Neural cell (in vitro differentiated cells): ENCODE measurements around the gene TPR. TPM values are rescaled to one million over a fixed set of nuclear protein-coding genes. Genes with fewer than 3 reads are reported as not detected.

Experiments used
- H2AFZ ChIP-seq: fragments of 200-600, 300-800 bp; sonication (generic), shearing (Covaris generic); 2 replicates; pipeline ENCODE4 v1.6.0; 2014; ENCODE audit warnings: low read depth, mild to moderate bottlenecking, antibody characterized with exemption, low read length, moderate library complexity
- H3F3A ChIP-seq: fragments of 200-600 bp; shearing (Covaris generic); 2 replicates; pipeline ENCODE4 v1.6.1; 2016; ENCODE audit warnings: mild to moderate bottlenecking, moderate library complexity, mixed read lengths, antibody characterized with exemption, low read length; ENCODE audit not compliant: insufficient read depth, poor library complexity, severe bottlenecking
- H3K27ac ChIP-seq: fragments of 200-600, 300-800 bp; sonication (generic), shearing (Covaris generic); 2 replicates; pipeline ENCODE4 v1.5.1; 2014; ENCODE audit warnings: mild to moderate bottlenecking, low read length, moderate library complexity
- H3K27me3 ChIP-seq: fragments of 300-800, 200-600 bp; sonication (generic), shearing (Covaris generic); 2 replicates; pipeline ENCODE4 v1.6.0; 2014; ENCODE audit warnings: mild to moderate bottlenecking, low read depth, low read length, moderate library complexity; ENCODE audit not compliant: insufficient read depth
- H3K36me3 ChIP-seq: fragments of 300-800, 200-600 bp; sonication (generic), shearing (Covaris generic); 2 replicates; pipeline ENCODE4 v1.5.1; 2014; ENCODE audit warnings: mild to moderate bottlenecking, antibody characterized with exemption, low read length, moderate library complexity; ENCODE audit not compliant: insufficient read depth
- H3K4me2 ChIP-seq: fragments of 300-800, 200-600 bp; sonication (generic), shearing (Covaris generic); 2 replicates; pipeline ENCODE4 v1.6.0; 2014; ENCODE audit warnings: mild to moderate bottlenecking, low read length
- H3K4me3 ChIP-seq: fragments of 300-800, 200-600 bp; sonication (generic), shearing (Covaris generic); 2 replicates; pipeline ENCODE4 v1.5.1; 2014; ENCODE audit warnings: mild to moderate bottlenecking, low read length, moderate library complexity
- H3K79me2 ChIP-seq: fragments of 200-600 bp; shearing (Covaris generic); replicated peaks from 2 replicates; pipeline ENCODE4 v1.6.0; 2014; ENCODE audit warnings: mild to moderate bottlenecking, low read length, moderate library complexity; ENCODE audit not compliant: insufficient read depth
- H3K9ac ChIP-seq: fragments of 300-800, 200-600 bp; sonication (generic), shearing (Covaris generic); 2 replicates; pipeline ENCODE4 v1.6.1; 2016; ENCODE audit warnings: mild to moderate bottlenecking, low read length, mixed read lengths
- H3K9me2 ChIP-seq: fragments of 200-600 bp; shearing (Covaris generic); 2 replicates; pipeline ENCODE4 v1.6.1; 2016; ENCODE audit warnings: mild to moderate bottlenecking, low read length, mixed read lengths; ENCODE audit not compliant: insufficient read depth
- H3K9me3 ChIP-seq: fragments of 200-600, 300-800 bp; sonication (generic), shearing (Covaris generic); 2 replicates; pipeline ENCODE4 v1.6.1; 2016; ENCODE audit warnings: mild to moderate bottlenecking, mixed run types, low read length, moderate library complexity, mixed read lengths
- H4K20me1 ChIP-seq: fragments of 200-600 bp; shearing (Covaris generic); 2 replicates; pipeline ENCODE4 v1.6.1; 2016; ENCODE audit warnings: mild to moderate bottlenecking, mixed run types; ENCODE audit not compliant: insufficient read depth
- CTCF ChIP-seq: fragments of 450-650 bp; IDR thresholded peaks from 2 replicates; pipeline ENCODE4 v1.5.1; 2014; ENCODE audit warnings: antibody characterized with exemption, mild to moderate bottlenecking, moderate library complexity; ENCODE audit not compliant: poor library complexity, severe bottlenecking
- EP300 ChIP-seq: fragments of 450-650 bp; conservative IDR thresholded peaks from 2 replicates; pipeline ENCODE4 v1.6.1; 2014; ENCODE audit warnings: antibody characterized with exemption, mild to moderate bottlenecking, moderate library complexity; ENCODE audit not compliant: poor library complexity, severe bottlenecking
- EZH2 ChIP-seq: fragments of 200-600, 300-800 bp; shearing (Covaris generic), sonication (generic); IDR thresholded peaks from 2 replicates; pipeline ENCODE4 v1.6.1; 2014; ENCODE audit warnings: antibody characterized with exemption, low read length, borderline replicate concordance, mild to moderate bottlenecking; ENCODE audit not compliant: insufficient read depth, poor library complexity, severe bottlenecking
- MXI1 ChIP-seq: fragments of 450-650 bp; conservative IDR thresholded peaks from 2 replicates; pipeline ENCODE4 v1.6.1; 2014; ENCODE audit warnings: antibody characterized with exemption, mild to moderate bottlenecking; ENCODE audit not compliant: poor library complexity, severe bottlenecking
- POLR2AphosphoS5 ChIP-seq: IDR thresholded peaks from 2 replicates; pipeline ENCODE4 v1.6.1; 2012
- RAD21 ChIP-seq: fragments of 450-650 bp; conservative IDR thresholded peaks from 2 replicates; pipeline ENCODE4 v1.6.1; 2014; ENCODE audit warnings: antibody characterized with exemption, mild to moderate bottlenecking, moderate library complexity
- REST ChIP-seq: IDR thresholded peaks from 2 replicates; pipeline ENCODE4 v1.6.1; 2012; ENCODE audit warnings: borderline replicate concordance
- SMC3 ChIP-seq: fragments of 450-650 bp; conservative IDR thresholded peaks from 2 replicates; pipeline ENCODE4 v1.6.1; 2014; ENCODE audit warnings: antibody characterized with exemption, mild to moderate bottlenecking, moderate library complexity; ENCODE audit not compliant: poor library complexity
- TAF1 ChIP-seq: IDR thresholded peaks from 2 replicates; pipeline ENCODE4 v1.6.1; 2012; ENCODE audit warnings: low read depth
- polyA plus RNA-seq: library from polyadenylated mRNA; depleted of rRNA; stranded (reverse); fragments of >200 nt; gene quantifications from 2 replicates; pipeline ENCODE4 v1.2.3, GENCODE V29; 2014

Gene TPR
- polyA plus RNA-seq, 1 donor from 2014 or later: 91.2 TPM

GRCh38 chr1:186327331-186327730 is 47.7 kb downstream of the TPR start:
- Histone ChIP-seq H3K27me3 (no peaks in the 10 kb centered on the region), H3K36me3 (peaks cover 21% of the 10 kb centered on the region)

GRCh38 chr1:186326009-186326408 is 49.0 kb downstream of the TPR start:
- Histone ChIP-seq H3K36me3 (peaks cover 23% of the 10 kb centered on the region), H3F3A (no peaks in the 10 kb centered on the region), H3K79me2 (no peaks in the 10 kb centered on the region), H3K27me3 (no peaks in the 10 kb centered on the region), H3K27ac (no peak overlapping the region), H2AFZ (no peak overlapping the region), H4K20me1 (no peaks in the 10 kb centered on the region), H3K9me2 (no peaks in the 10 kb centered on the region), H3K4me3 (no peak overlapping the region), H3K4me2 (no peak overlapping the region), H3K9me3 (no peaks in the 10 kb centered on the region), H3K9ac (no peak overlapping the region)
- TF ChIP-seq EP300 (no peak), REST (no peak), SMC3 (no peak), MXI1 (no peak), RAD21 (no peak)

More at GRCh38 chr1:186327331-186327730, 47.7 kb downstream of the TPR start:
- no peaks in the 10 kb centered on the region for H3K79me2 ChIP-seq
- H3K4me3 ChIP-seq: no peak overlapping the region
- H3K4me2 ChIP-seq: no peak overlapping the region
- H3F3A ChIP-seq: no peaks in the 10 kb centered on the region
- no peak for TF ChIP-seq EZH2
- no peak for TF ChIP-seq TAF1
- TF ChIP-seq CTCF: no peak
- no peak for TF ChIP-seq REST
- TF ChIP-seq SMC3: no peak
- TF ChIP-seq EP300: no peak
- TF ChIP-seq RAD21: no peak
- no peak for TF ChIP-seq MXI1
- TF ChIP-seq POLR2AphosphoS5: no peak
- H3K27ac ChIP-seq: no peak overlapping the region
- no peak overlapping the region for H3K9ac ChIP-seq
- no peaks in the 10 kb centered on the region for H3K9me3 ChIP-seq
- no peak overlapping the region for H2AFZ ChIP-seq
- H4K20me1 ChIP-seq: no peaks in the 10 kb centered on the region
- H3K9me2 ChIP-seq: no peaks in the 10 kb centered on the region
